HepG2 (cell line): Measurements from ENCODE around the gene HSPE1. TPM values are rescaled to one million over a fixed set of nuclear protein-coding genes. Genes with fewer than 3 reads are reported as not detected.

Experiments
- CEBPB ChIP-seq: IDR thresholded peaks from 2 replicates; pipeline ENCODE4 v1.6.1; 2011; ENCODE audit warnings: low read depth, low read length, improper control_type of control experiment, borderline replicate concordance
- FOXP1 ChIP-seq, 2 experiments: fragments of 450-650 bp in 1 of 2; IDR thresholded peaks; 2 replicates each; pipeline ENCODE4 v1.6.1; 2017 to 2018; ENCODE audit warnings: antibody characterized with exemption in 1 of 2
- GFI1 ChIP-seq: sonication (generic); formaldehyde crosslinking; IDR thresholded peaks from 2 replicates; pipeline ENCODE4 v1.5.0; 2020; ENCODE audit warnings: missing genetic modification reagents, mild to moderate bottlenecking, borderline replicate concordance
- MAX ChIP-seq: IDR thresholded peaks from 2 replicates; pipeline ENCODE4 v1.6.1; 2012; ENCODE audit warnings: inconsistent platforms
- PCBP1 ChIP-seq: fragments of 200-400 bp; formaldehyde crosslinking; IDR thresholded peaks from 2 replicates; pipeline ENCODE4 v1.6.1; 2017; ENCODE audit warnings: mild to moderate bottlenecking, low read depth, low read length, borderline replicate concordance
- RXRB ChIP-seq: IDR thresholded peaks from 2 replicates; pipeline ENCODE4 v1.6.1; 2016; ENCODE audit warnings: borderline replicate concordance, missing genetic modification reagents, missing compliant biosample characterization
- TEAD3 ChIP-seq: optimal IDR thresholded peaks from 2 replicates; pipeline ENCODE3; 2016; ENCODE audit warnings: borderline replicate concordance
- ZBTB3 ChIP-seq: sonication (generic); formaldehyde crosslinking; IDR thresholded peaks from 2 replicates; pipeline ENCODE4 v1.4.0; 2020; ENCODE audit warnings: low read depth, mild to moderate bottlenecking, moderate library complexity, missing genetic modification reagents, borderline replicate concordance
- ZFP62 ChIP-seq: sonication (generic); formaldehyde crosslinking; IDR thresholded peaks from 2 replicates; pipeline ENCODE4 v1.4.0; 2020; ENCODE audit warnings: missing genetic modification reagents
- ZNF230 ChIP-seq: sonication (generic); formaldehyde crosslinking; IDR thresholded peaks from 2 replicates; pipeline ENCODE4 v1.4.0; 2020; ENCODE audit warnings: mild to moderate bottlenecking, missing genetic modification reagents
- ZNF556 ChIP-seq: sonication (generic); formaldehyde crosslinking; IDR thresholded peaks from 2 replicates; pipeline ENCODE4 v1.4.0; 2020; ENCODE audit warnings: mild to moderate bottlenecking, missing genetic modification reagents, borderline replicate concordance
- polyA plus RNA-seq, 8 experiments: library from polyadenylated mRNA; depleted of rRNA in 3 of 8; stranded (reverse) in 7 of 8; unstranded in 1 of 8; fragments of >200 nt; fragmentation: Illumina TruSeq in 4 of 8; extraction: Trizol in 4 of 8; gene quantifications; 2 replicates each; pipeline versions ENCODE4 v1.2.1 to v1.2.3, GENCODE V29; 2011 to 2016; ENCODE audit warnings: low read depth in 4 of 8, missing spikeins in 1 of 8, mixed read lengths in 1 of 8; ENCODE audit not compliant: insufficient read depth in 1 of 8
- total RNA-seq, 5 experiments: library from RNA; depleted of rRNA; stranded (reverse); fragments of >200 nt; fragmentation: Illumina TruSeq; extraction: Trizol; gene quantifications; 2 replicates each; pipeline ENCODE4 v1.2.3, GENCODE V29; 2016; ENCODE audit warnings: low read depth in 1 of 5
- TF ChIP-seq, protein P1 (sequence below), 2 experiments: sonication (generic) in 1 of 2; formaldehyde crosslinking in 1 of 2; IDR thresholded peaks; 2 replicates each; pipeline versions ENCODE4 v1.4.0 to v1.6.1; 2016 to 2020; ENCODE audit warnings: borderline replicate concordance in 1 of 2, low read depth in 1 of 2, mild to moderate bottlenecking in 1 of 2, missing genetic modification reagents in 1 of 2
- TF ChIP-seq, protein P2 (sequence below): sonication (generic); formaldehyde crosslinking; IDR thresholded peaks from 2 replicates; pipeline ENCODE4 v1.8.0; 2022; ENCODE audit warnings: mild to moderate bottlenecking, missing genetic modification reagents
- TF ChIP-seq, protein P3 (sequence below): IDR thresholded peaks from 2 replicates; pipeline ENCODE4 v1.6.1; 2016; ENCODE audit warnings: control low read depth
- TF ChIP-seq, protein P4 (sequence below): sonication (generic); formaldehyde crosslinking; IDR thresholded peaks from 2 replicates; pipeline ENCODE4 v1.4.0; 2020; ENCODE audit warnings: mild to moderate bottlenecking, missing genetic modification reagents
- TF ChIP-seq, protein P5 (sequence below): IDR thresholded peaks from 2 replicates; pipeline ENCODE4 v1.6.1; 2016; ENCODE audit warnings: low read depth, control low read depth

Gene HSPE1
- total and polyA plus RNA-seq, 2 of the 13 experiments (the other 11 are each of a cell fraction or from before 2014, with no cell fraction given): 244 to 823 TPM

DNA sequence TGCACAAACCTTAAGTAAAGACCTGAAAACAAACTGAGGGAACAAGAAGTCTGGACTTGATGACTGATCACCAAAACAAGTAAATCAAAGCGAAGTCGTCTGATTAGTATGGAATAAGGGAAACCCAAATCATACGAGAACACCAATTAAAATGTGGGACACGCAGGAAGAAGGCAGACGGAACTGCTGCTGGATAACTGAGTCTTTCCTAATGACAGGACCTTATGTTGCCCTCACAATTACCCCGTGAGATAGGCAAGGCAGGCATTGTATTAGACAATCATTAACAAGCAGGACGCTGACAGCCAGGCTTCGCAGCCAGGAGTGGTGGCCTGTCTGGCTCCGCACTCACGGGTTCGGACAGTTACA is 47.4 kb upstream of the HSPE1 start (continued):
- TF ChIP-seq, protein P1, sequence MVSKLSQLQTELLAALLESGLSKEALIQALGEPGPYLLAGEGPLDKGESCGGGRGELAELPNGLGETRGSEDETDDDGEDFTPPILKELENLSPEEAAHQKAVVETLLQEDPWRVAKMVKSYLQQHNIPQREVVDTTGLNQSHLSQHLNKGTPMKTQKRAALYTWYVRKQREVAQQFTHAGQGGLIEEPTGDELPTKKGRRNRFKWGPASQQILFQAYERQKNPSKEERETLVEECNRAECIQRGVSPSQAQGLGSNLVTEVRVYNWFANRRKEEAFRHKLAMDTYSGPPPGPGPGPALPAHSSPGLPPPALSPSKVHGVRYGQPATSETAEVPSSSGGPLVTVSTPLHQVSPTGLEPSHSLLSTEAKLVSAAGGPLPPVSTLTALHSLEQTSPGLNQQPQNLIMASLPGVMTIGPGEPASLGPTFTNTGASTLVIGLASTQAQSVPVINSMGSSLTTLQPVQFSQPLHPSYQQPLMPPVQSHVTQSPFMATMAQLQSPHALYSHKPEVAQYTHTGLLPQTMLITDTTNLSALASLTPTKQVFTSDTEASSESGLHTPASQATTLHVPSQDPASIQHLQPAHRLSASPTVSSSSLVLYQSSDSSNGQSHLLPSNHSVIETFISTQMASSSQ (IDR thresholded peaks at IDR 0.05; ENCODE audit: low read depth): peak; percentile 95
- TF ChIP-seq, protein P1 (CRISPR knock-in tag; IDR thresholded peaks at IDR 0.05; ENCODE audit: borderline replicate concordance): peak; percentile 98
- TF ChIP-seq PCBP1 (no peak), ZNF556 (CRISPR knock-in tag) (0 out of 2 replicates have a peak, but pooled peaks have one; percentile 7), TEAD3 (CRISPR knock-in tag) (peak; percentile 17), ZBTB3 (CRISPR knock-in tag) (peak; percentile 23; the same call in 1 of the 2 replicates), RXRB (CRISPR knock-in tag) (peak; percentile 9; the same call in 1 of the 2 replicates), MAX (peak; percentile 37; the same call in 1 of the 2 replicates), FOXP1 (IDR thresholded peaks at IDR 0.05) (no peak), FOXP1 (CRISPR knock-in tag; IDR thresholded peaks at IDR 0.05) (0 out of 2 replicates have a peak, but pooled peaks have one; percentile 5), ZNF230 (CRISPR knock-in tag) (no peak; the same call in 1 of the 2 replicates), ZFP62 (CRISPR knock-in tag) (no peak), GFI1 (CRISPR knock-in tag) (0 out of 2 replicates have a peak, but pooled peaks have one; percentile 15), CEBPB (no peak)
- TF ChIP-seq, protein P2, sequence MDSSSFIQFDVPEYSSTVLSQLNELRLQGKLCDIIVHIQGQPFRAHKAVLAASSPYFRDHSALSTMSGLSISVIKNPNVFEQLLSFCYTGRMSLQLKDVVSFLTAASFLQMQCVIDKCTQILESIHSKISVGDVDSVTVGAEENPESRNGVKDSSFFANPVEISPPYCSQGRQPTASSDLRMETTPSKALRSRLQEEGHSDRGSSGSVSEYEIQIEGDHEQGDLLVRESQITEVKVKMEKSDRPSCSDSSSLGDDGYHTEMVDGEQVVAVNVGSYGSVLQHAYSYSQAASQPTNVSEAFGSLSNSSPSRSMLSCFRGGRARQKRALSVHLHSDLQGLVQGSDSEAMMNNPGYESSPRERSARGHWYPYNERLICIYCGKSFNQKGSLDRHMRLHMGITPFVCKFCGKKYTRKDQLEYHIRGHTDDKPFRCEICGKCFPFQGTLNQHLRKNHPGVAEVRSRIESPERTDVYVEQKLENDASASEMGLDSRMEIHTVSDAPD (CRISPR knock-in tag): peak; percentile 79; the same call in 1 of the 2 replicates
- TF ChIP-seq, protein P3, sequence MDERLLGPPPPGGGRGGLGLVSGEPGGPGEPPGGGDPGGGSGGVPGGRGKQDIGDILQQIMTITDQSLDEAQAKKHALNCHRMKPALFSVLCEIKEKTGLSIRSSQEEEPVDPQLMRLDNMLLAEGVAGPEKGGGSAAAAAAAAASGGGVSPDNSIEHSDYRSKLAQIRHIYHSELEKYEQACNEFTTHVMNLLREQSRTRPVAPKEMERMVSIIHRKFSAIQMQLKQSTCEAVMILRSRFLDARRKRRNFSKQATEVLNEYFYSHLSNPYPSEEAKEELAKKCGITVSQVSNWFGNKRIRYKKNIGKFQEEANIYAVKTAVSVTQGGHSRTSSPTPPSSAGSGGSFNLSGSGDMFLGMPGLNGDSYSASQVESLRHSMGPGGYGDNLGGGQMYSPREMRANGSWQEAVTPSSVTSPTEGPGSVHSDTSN (CRISPR knock-in tag): no peak
- TF ChIP-seq, protein P4, sequence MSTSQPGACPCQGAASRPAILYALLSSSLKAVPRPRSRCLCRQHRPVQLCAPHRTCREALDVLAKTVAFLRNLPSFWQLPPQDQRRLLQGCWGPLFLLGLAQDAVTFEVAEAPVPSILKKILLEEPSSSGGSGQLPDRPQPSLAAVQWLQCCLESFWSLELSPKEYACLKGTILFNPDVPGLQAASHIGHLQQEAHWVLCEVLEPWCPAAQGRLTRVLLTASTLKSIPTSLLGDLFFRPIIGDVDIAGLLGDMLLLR (CRISPR knock-in tag): no peak
- TF ChIP-seq, protein P5, sequence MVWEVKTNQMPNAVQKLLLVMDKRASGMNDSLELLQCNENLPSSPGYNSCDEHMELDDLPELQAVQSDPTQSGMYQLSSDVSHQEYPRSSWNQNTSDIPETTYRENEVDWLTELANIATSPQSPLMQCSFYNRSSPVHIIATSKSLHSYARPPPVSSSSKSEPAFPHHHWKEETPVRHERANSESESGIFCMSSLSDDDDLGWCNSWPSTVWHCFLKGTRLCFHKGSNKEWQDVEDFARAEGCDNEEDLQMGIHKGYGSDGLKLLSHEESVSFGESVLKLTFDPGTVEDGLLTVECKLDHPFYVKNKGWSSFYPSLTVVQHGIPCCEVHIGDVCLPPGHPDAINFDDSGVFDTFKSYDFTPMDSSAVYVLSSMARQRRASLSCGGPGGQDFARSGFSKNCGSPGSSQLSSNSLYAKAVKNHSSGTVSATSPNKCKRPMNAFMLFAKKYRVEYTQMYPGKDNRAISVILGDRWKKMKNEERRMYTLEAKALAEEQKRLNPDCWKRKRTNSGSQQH (CRISPR knock-in tag): no peak
